HL-60/S4 treated with retinoic acid at 250 ng/mL for 4 days and 3 days (cell line): ENCODE results near the gene NXNL2.

Experiments
- in situ Hi-C: fragments of 300-500 bp; cut with MboI; formaldehyde crosslinking; loops from 2 replicates; pipeline ENCODE4 v1.7.0; 2022; ENCODE audit warnings: low sequenced_read_pairs

The NXNL2 gene

GRCh38 chr9:88577256-88578120 lies 42.5 kb downstream of the NXNL2 start:
- in situ Hi-C loops = loop anchor here (25.0 kb wide), 1 partner anchor 615 kb away; the partner anchor contains the start of gene CDK20

- in situ Hi-C loops = loop anchor here (25.0 kb wide), 1 partner anchor 616 kb away; the partner anchor contains the start of gene CDK20
These were observed 43.4 kb downstream of the NXNL2 start for GRCh38 chr9:88578121-88579049.

- in situ Hi-C loops = loop anchor here (25.0 kb wide), 1 partner anchor 617 kb away; the partner anchor contains the start of gene CDK20
These were observed 44.2 kb downstream of the NXNL2 start for GRCh38 chr9:88579050-88579715.

GRCh38 chr9:88580961-88581360 lies 46.0 kb downstream of the NXNL2 start:
- in situ Hi-C loops = loop anchor here (25.0 kb wide), 1 partner anchor 619 kb away; the partner anchor contains the start of gene CDK20

GRCh38 chr9:88583901-88584596 lies 49.1 kb downstream of the NXNL2 start:
- in situ Hi-C loops = loop anchor here (25.0 kb wide), 1 partner anchor 622 kb away; the partner anchor contains the start of gene CDK20

- in situ Hi-C loops = loop anchor here (25.0 kb wide), 1 partner anchor 623 kb away; the partner anchor contains the start of gene CDK20
These were observed 50.4 kb downstream of the NXNL2 start for GRCh38 chr9:88585426-88585825.

GRCh38 chr9:88586452-88586851 lies 51.5 kb downstream of the NXNL2 start:
- in situ Hi-C loops = loop anchor here (25.0 kb wide), 1 partner anchor 624 kb away; the partner anchor contains the start of gene CDK20

- in situ Hi-C loops = loop anchor here (25.0 kb wide), 1 partner anchor 625 kb away; the partner anchor contains the start of gene CDK20
These were observed 52.2 kb downstream of the NXNL2 start for GRCh38 chr9:88587182-88587581.

GRCh38 chr9:88587885-88588649 lies 53.1 kb downstream of the NXNL2 start:
- in situ Hi-C loops = loop anchor here (25.0 kb wide), 1 partner anchor 626 kb away; the partner anchor contains the start of gene CDK20

GRCh38 chr9:88589656-88590055 lies 54.7 kb downstream of the NXNL2 start:
- in situ Hi-C loops = loop anchor here (10.0 to 25.0 kb wide), 2 partner anchors 415 to 627 kb away; partner anchors contain the start of gene CDK20

GRCh38 chr9:88590558-88591146 lies 55.7 kb downstream of the NXNL2 start:
- in situ Hi-C loops = loop anchor here (10.0 to 25.0 kb wide), 2 partner anchors 414 to 628 kb away; partner anchors contain the start of gene CDK20

GRCh38 chr9:88593537-88594185 lies 58.7 kb downstream of the NXNL2 start:
- in situ Hi-C loops = loop anchor here (10.0 to 25.0 kb wide), 2 partner anchors 411 to 631 kb away; partner anchors contain the start of gene CDK20
